WI38 (cell line): ENCODE measurements around the gene TMEM59.

Experiments
- H3K4me3 ChIP-seq: 2 replicates; pipeline ENCODE4 v1.5.1; 2011; ENCODE audit warnings: low read depth, mild to moderate bottlenecking, control low read depth, low read length
- TF ChIP-seq, protein P1 (sequence below): IDR thresholded peaks from 2 replicates; pipeline ENCODE4 v1.5.1; 2012; ENCODE audit warnings: low read depth, mild to moderate bottlenecking, control low read depth, low read length

Gene TMEM59

DNA sequence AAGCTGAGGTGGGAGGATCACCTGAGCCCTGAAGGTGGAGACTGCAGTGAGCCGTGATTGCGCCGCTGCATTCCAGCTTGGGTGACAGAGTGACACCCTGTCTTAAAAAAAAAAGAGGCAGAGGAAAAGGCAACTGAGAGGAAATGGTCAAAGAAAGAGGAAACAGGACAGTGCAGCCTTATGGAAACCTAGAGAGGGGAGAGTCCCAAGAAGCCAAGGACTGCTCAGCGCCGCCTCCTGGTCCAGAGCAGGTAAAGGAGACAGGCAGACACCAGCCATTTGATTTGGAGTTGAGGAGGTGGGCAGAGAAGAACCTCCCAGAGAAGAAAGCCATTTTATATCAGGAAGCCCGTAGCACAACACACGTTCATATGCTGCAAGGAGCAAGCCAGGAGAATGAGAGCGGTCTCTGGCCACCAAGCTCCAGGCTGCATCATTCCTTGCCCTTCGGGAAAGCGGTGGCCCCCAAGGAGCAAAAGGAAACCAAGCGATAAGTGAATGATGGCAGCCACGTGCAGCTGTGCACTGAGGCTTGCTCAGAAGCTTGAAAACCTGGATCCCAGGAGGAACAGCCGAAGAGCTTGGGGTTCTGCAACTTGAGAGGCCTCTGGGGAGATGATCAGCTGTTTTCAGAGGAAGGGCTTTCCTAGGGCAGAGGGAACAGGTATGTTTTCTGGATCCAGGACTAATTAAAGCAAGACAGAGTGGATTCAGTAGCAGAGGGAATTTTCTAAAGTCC lies 73.1 kb downstream of the TMEM59 start:
- no peak overlapping the region for H3K4me3 ChIP-seq
- TF ChIP-seq, protein P1, sequence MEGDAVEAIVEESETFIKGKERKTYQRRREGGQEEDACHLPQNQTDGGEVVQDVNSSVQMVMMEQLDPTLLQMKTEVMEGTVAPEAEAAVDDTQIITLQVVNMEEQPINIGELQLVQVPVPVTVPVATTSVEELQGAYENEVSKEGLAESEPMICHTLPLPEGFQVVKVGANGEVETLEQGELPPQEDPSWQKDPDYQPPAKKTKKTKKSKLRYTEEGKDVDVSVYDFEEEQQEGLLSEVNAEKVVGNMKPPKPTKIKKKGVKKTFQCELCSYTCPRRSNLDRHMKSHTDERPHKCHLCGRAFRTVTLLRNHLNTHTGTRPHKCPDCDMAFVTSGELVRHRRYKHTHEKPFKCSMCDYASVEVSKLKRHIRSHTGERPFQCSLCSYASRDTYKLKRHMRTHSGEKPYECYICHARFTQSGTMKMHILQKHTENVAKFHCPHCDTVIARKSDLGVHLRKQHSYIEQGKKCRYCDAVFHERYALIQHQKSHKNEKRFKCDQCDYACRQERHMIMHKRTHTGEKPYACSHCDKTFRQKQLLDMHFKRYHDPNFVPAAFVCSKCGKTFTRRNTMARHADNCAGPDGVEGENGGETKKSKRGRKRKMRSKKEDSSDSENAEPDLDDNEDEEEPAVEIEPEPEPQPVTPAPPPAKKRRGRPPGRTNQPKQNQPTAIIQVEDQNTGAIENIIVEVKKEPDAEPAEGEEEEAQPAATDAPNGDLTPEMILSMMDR, result no peak
